ENCODE data around the gene HOXB3. TPM values are rescaled to one million over a fixed set of nuclear protein-coding genes. Genes with fewer than 3 reads are reported as not detected.

HOXB3 gene
- total and polyA plus RNA-seq, 2 of the 13 experiments (the other 11 are each of a cell fraction or from before 2014, with no cell fraction given) = not detected

- no peak for FAIRE-seq
- ATAC-seq = no peak
- no TSS peak for BruUV-seq (replicated peaks)
- Histone ChIP-seq H3K79me2 (ENCODE audit: insufficient read depth, low read length) (no peaks in the 10 kb centered on the region), H3K9ac (ENCODE audit: insufficient read depth, low read depth, low read length) (no peak overlapping the region), H2AFZ (ENCODE audit: low read length) (no peak overlapping the region), H3K4me1 (ENCODE audit: insufficient read depth, low read length) (peaks cover 23% of the 10 kb centered on the region), H3K4me2 (ENCODE audit: low read depth, low read length) (no peak overlapping the region), H4K20me1 (ENCODE audit: insufficient read depth, low read length) (no peaks in the 10 kb centered on the region; the same call in 1 of the 2 replicates), H3K4me3 (replicated peaks in 1 of 3; ENCODE audit: insufficient read depth in 1 of 3, low read depth in 2 of 3, low read length in 3 of 3) (no peak overlapping the region), H3K27ac (ENCODE audit: extremely low read length, insufficient read depth, low read length) (no peak overlapping the region), H3K9me3 (ENCODE audit: low read length) (no peaks in the 10 kb centered on the region), H3K27me3 (ENCODE audit: control insufficient read depth in 1 of 2, insufficient read depth in 2 of 2, low read length in 2 of 2) (peaks cover 23 to 95% of the 10 kb centered on the region in 2 experiments; a peak in 4 of 5 replicates), H3K36me3 (replicated peaks in 1 of 2; ENCODE audit: control insufficient read depth in 1 of 2, insufficient read depth in 2 of 2, low read length in 2 of 2) (no peaks in the 10 kb centered on the region)
- POLR2A ChIA-PET = no interaction called here
- CTCF ChIA-PET (ENCODE audit: low intra/inter-chr PET ratio, low total read pairs) = no interaction called here
- intact Hi-C loops (cut with micrococcal nuclease; ENCODE audit: unreplicated experiment) (no loop called here), in situ Hi-C loops (cut with HindIII; ENCODE audit: extremely low pct_ligation_motif_present, low pct_unique_long_range_greater_than_20kb) (no loop called here)
- TF ChIP-seq SNAPC2 (CRISPR knock-in tag; IDR thresholded peaks at IDR 0.05) (no peak), MTERF4 (CRISPR knock-in tag; IDR thresholded peaks at IDR 0.05) (no peak)
- 63% methylated on average over 1 of the region's 1 CpG for WGBS (ENCODE audit: low lambda C conversion rate)
- DNase-seq (ENCODE audit: low spot score) = no peak
These were observed 18.4 kb upstream of the HOXB3 start for GRCh38 chr17:48608494-48608834.

- H4K20me1 ChIP-seq (ENCODE audit: insufficient read depth, low read length) = peaks cover 2% of the 10 kb centered on the region; the same call in 1 of the 2 replicates
- no peak for TF ChIP-seq IRF1 (CRISPR knock-in tag; IDR thresholded peaks at IDR 0.05; ENCODE audit: low read depth)
- CTCF ChIA-PET (ENCODE audit: low intra/inter-chr PET ratio, low total read pairs) = no interaction called here
- FAIRE-seq (no peak), DNase-seq (ENCODE audit: low spot score) (no peak), ATAC-seq (no peak)
- H3K79me2 ChIP-seq (ENCODE audit: insufficient read depth, low read length) = no peaks in the 10 kb centered on the region
- intact Hi-C loops (cut with micrococcal nuclease; ENCODE audit: unreplicated experiment) (no loop called here), in situ Hi-C loops (cut with HindIII; ENCODE audit: extremely low pct_ligation_motif_present, low pct_unique_long_range_greater_than_20kb) (no loop called here)
- no peaks in the 10 kb centered on the region for H3K36me3 ChIP-seq (replicated peaks in 1 of 2; ENCODE audit: control insufficient read depth in 1 of 2, insufficient read depth in 2 of 2, low read length in 2 of 2)
- no peak overlapping the region for H3K4me3 ChIP-seq (replicated peaks in 1 of 3; ENCODE audit: insufficient read depth in 1 of 3, low read depth in 2 of 3, low read length in 3 of 3)
- peaks cover 24 to 95% of the 10 kb centered on the region in 2 experiments; a peak in 4 of 5 replicates for H3K27me3 ChIP-seq (ENCODE audit: control insufficient read depth in 1 of 2, insufficient read depth in 2 of 2, low read length in 2 of 2)
- H2AFZ ChIP-seq (ENCODE audit: low read length) = no peak overlapping the region
- WGBS (ENCODE audit: low lambda C conversion rate) = 15% methylated on average over 9 of the region's 9 CpGs
- no peak overlapping the region for H3K9ac ChIP-seq (ENCODE audit: insufficient read depth, low read depth, low read length)
- no peak overlapping the region for H3K27ac ChIP-seq (ENCODE audit: extremely low read length, insufficient read depth, low read length)
- no peak overlapping the region for H3K4me2 ChIP-seq (ENCODE audit: low read depth, low read length)
- H3K9me3 ChIP-seq (ENCODE audit: low read length) = no peaks in the 10 kb centered on the region
- peaks cover 19% of the 10 kb centered on the region for H3K4me1 ChIP-seq (ENCODE audit: insufficient read depth, low read length)
- no TSS peak for BruUV-seq (replicated peaks)
- POLR2A ChIA-PET = no interaction called here
These were observed 17.0 kb upstream of the HOXB3 start for GRCh38 chr17:48606892-48607614.
